GM21423 (cell line): Measurements from ENCODE around the gene ADA.
"Not testable (repeated sequence)": the region's sequence is repeated elsewhere in the genome, so short reads cannot be mapped to it uniquely, and the experiment has no call there.

ENCODE experiments used
- ATAC-seq: cut with Tn5 transposase; IDR thresholded peaks from one replicate; pipeline ENCODE4 v1.9.1; 2021; ENCODE audit warnings: mild to moderate bottlenecking, moderate library complexity; ENCODE audit not compliant: unreplicated experiment

ADA gene

GRCh38 chr20:44678990-44679611 lies 27.6 kb upstream of the ADA start:
- ATAC-seq: no peak

DNA sequence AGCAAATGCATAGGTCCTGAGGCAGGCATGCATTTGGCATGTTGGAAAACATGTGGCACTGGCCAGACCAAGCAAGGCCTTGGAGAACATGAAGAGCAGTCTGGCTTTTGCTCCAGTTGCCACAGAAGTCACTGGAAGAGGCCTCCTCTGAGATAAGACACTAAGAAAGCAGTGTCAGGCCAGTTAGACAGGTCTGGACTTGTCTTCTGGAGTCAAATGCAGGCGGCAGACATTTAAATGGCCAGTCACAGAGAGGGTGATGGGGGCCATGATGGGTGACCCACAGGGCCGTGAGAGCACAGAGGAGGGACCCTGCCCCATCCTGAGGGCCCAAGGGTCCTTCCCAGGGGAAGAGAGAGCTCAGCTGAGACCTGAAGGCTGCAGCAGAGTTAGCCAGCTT lies 26.7 kb upstream of the ADA start:
- no peak for ATAC-seq

- not testable (repeated sequence) for ATAC-seq
Measured at GRCh38 chr20:44672318-44672902, 20.9 kb upstream of the ADA start.

DNA sequence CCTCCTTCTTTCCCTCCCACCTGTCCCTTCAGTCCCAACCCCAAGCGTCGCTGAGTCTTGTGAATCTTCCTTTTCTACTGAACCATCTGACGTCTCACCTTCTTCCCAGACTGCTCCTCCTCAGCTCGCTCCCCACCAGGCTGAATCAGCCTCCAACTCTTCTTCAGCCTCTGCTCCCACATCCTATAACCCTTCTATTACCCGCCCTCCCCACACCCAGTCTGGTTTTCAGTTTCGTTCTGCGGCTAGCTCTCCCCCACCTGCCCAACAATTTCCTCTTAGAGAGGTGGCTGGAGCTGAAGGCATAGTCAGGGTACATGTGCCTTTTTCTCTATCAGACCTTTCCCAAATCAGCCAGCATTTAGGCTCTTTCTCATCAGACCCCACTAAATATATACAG lies 20.0 kb upstream of the ADA start:
- not testable (repeated sequence) for ATAC-seq

GRCh38 chr20:44670851-44671250 lies 19.4 kb upstream of the ADA start:
- ATAC-seq: not testable (repeated sequence)

GRCh38 chr20:44666066-44666465 lies 14.6 kb upstream of the ADA start:
- no peak for ATAC-seq

DNA sequence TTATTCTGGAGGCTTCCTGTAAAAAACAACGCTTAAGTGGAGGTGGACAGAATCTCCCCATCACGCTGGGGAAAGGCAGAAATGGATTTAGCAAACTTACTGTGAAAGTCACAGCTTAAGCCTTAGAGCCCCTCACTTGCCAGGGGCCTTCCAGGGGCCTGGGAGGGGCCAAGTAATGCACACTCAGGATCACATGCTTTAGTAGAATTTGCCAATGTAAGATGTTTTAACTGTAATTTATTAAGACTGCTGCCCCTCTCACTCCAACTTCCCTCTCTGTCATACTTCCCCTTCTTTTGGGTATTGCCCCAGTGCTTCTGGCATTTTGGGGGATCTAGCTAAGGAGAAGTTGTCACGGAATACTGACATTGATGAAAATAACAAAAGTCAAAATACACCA lies 12.6 kb upstream of the ADA start:
- no peak for ATAC-seq

DNA sequence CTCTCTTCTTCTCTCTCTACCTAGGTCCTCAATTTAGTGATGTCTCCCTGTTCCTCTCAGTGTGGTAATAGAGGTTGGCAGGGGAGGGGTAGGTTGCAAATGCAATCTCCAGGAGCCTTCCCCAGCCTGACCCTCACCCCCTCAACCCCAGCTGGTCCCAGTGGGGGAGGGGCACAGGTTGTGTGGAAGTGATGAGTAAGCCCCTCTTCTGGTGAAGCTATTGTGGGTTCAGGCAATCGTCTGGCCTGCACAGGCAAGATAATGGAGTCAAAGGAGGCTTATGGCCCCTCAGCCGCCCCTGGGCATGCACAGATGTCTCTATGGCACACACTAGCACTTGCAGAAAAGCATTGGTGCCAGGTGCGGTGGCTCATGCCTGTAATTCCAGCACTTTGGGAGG lies 10.8 kb upstream of the ADA start:
- no peak for ATAC-seq

GRCh38 chr20:44660581-44660980 lies 9.1 kb upstream of the ADA start:
- ATAC-seq: no peak

GRCh38 chr20:44659931-44660330 lies 8.4 kb upstream of the ADA start:
- no peak for ATAC-seq

GRCh38 chr20:44658810-44659209 lies 7.3 kb upstream of the ADA start:
- ATAC-seq: no peak

- ATAC-seq: no peak
Measured at GRCh38 chr20:44657875-44658274, 6.4 kb upstream of the ADA start.

- no peak for ATAC-seq
Measured at GRCh38 chr20:44656448-44656847, 4.9 kb upstream of the ADA start.

DNA sequence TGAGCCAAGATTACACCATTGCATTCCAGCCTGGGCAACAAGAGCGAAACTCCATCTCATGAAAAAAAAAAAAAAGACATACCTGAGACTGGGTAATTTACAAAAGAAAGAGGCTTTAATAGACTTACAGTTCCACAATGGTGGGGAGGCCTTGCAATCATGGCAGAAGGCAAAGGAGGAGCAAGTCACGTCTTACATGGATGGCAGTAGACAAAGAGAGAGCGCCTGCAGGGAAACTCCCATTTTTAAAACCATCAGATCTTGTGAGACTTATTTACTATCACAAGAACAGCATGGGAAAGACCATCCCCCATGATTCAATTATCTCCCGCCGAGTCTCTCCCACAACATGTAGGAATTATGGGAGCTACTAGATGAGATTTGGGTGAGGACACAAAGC lies 2.7 kb upstream of the ADA start:
- not testable (repeated sequence) for ATAC-seq

DNA sequence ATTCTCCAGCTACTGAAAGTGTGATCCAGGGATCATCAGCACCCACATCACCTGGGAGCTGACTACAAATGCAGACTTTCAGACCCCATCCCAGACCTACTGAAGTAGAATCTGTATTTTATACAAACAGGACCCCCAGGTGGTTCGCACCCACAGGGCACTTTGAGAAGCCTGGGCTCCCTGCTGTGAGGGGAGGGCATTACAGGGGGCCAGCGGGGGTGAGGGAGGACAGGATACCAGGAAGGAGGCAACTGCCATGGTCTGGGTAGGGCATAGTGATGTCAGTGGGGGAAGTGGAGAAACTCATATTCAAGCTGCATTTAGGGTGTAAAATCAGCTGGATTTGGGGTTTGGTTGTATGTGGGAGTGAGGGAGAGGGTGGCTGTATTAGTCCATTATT lies 2.0 kb upstream of the ADA start:
- no peak for ATAC-seq

DNA sequence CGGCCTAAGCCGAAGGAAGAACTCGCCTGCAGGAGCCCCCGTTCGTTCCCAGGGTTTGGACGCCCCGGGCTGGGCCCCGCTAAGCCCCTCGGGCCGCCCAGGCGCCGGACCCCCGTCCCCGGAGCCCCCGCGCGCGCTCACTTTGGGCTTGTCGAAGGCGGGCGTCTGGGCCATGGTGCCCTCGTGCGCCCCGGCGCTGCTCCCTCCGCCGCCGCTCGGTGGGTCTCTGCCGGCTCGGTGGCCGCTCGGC lies 140 bp downstream of the ADA start:
- ATAC-seq: no peak

DNA sequence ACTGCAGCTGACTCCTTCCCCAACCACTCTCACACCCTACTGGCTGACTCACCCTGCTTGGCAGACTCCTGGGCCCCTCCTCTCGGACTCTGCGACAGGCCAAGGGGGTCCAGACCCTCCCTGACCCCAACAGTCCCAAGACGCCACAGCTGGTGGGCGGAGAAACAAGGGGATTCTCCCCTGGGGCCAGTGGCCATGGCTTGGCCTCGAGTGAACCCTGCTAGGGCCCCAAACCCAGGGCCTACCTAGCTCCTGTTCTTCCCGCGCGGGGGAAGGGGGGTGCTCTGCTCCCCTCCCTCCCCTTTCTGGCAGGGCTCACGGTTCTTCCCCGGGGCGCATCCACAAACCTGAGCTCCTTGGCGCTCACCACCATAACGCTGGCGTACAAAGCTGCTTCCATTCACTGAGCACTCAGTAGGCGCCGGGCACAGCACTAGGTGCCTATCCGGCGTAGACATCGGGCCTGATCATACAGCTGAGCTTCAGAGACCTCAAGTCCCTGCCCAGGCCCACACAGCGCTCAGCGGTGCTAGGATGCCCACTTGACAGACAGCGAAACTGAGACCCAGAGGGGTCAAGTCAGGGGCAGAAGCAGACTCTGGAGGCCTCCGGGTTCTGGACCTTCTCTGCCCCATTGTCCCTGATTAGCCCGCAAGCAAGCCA lies 597 bp downstream of the ADA start:
- no peak for ATAC-seq

DNA sequence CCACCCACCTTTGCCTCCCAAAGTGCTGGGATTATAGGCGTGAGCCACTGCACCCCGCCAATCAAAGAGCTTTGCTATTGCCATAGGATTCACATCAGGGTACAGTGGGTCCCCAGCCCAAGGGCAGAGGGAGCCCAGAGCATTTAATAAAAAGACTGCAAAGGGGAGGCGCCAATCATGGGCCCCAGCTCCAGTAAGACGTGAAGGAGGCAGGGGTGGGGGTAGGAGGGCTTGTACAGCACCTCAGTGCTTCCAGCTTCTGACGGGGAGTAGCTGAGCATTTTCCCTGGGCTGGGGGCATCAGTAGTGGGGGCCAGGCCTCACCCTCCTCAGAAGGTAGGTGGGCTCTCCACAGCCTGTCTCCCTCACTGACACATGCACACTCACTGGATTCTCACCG lies 1.5 kb downstream of the ADA start:
- no peak for ATAC-seq

DNA sequence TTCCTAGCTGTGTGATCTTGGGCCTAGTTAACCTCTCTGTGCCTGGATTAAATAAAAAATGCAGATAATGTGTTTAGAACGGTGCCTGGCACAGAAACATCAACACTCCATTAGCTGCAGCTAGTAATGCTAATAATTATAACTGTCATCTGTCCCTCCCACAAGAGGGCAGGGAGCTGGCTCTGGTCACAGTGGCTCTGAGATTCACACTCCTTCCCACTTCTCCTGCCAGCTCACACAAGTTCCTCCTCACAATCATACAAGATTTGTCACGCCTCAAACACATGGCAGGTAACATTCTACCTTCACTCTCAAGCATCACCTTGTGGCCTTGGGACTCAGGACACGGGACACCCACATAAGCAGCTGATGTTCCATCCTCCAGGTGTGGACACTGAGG lies 2.4 kb downstream of the ADA start:
- no peak for ATAC-seq

DNA sequence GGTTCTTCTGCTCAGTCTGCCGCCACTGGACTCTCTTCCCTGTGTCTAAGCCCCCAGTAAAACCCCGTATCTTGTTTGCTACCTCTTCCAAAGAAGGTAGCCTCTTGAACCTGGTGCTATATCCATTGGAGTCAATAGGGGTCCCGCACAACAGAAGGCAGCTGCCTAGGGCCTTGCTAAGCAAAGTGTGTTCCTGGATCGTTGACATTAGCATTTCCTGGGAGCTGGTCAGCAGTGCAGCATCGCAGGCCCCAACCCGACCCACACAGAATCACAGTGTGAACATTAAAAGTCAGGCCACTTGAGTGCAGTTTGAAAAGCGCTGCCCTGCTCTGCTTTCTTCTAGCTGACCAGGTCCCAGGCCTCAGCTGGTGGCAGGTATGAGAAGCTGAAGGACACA lies 2.9 kb downstream of the ADA start:
- no peak for ATAC-seq

- ATAC-seq: no peak
Measured at GRCh38 chr20:44648068-44648467, 3.4 kb downstream of the ADA start.

GRCh38 chr20:44646641-44647274 lies 4.7 kb downstream of the ADA start:
- peak; percentile 48 for ATAC-seq
